Measurements from ENCODE around the gene SYT2. TPM values are rescaled to one million over a fixed set of nuclear protein-coding genes. Genes with fewer than 3 reads are reported as not detected.

The SYT2 gene
- total RNA-seq, 1 experiment from 2014 or later = 0.09 TPM

DNA sequence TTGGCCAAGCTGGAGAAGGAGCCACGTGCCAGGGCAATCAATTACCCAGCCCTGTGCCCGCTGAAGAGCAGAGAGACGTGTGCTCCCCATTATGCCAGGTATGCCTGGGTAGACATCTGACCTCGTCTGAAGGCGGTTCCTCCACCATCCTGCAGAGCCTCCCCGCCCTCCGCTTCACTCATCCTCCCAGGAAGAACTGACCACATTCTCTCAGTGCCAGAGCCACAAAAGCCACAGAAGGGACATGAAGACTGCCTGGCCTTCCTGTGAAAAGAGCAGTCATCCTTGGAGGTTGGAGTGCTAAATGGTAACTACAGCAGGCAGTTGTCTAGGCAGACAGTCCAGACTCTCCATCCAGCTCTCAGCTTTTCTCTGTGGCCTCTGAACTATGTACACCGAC, 12.0 kb downstream of the SYT2 start:
- Mint-ChIP-seq H3K27me3 (ENCODE audit: insufficient read depth, unreplicated experiment) (peaks cover 12% of the 10 kb centered on the region), H3K27ac (ENCODE audit: unreplicated experiment) (no peak overlapping the region), H3K4me1 (ENCODE audit: low read depth, unreplicated experiment) (no peaks in the 10 kb centered on the region), H3K9me3 (ENCODE audit: unreplicated experiment) (no peaks in the 10 kb centered on the region), H3K36me3 (ENCODE audit: insufficient read depth, unreplicated experiment) (no peaks in the 10 kb centered on the region), H3K4me3 (ENCODE audit: unreplicated experiment) (no peak overlapping the region)
- Histone ChIP-seq H3K36me3 (ENCODE audit: control insufficient read depth, insufficient read depth, low read length) (no peaks in the 10 kb centered on the region), H3K27me3 (replicated peaks; ENCODE audit: control insufficient read depth, insufficient read depth, low read length) (no peaks in the 10 kb centered on the region; the same call in 1 of the 2 replicates), H3K4me3 (ENCODE audit: low read depth, low read length) (no peak overlapping the region), H3K4me1 (no peaks in the 10 kb centered on the region), H3K9me3 (no peaks in the 10 kb centered on the region)
- BruUV-seq (replicated peaks) = no TSS peak
- DNase-seq = no peak
- ChIA-PET POLR2A (no interaction called here), CTCF (no interaction called here)
- TF ChIP-seq CTCF (IDR thresholded peaks at IDR 0.05; ENCODE audit: insufficient read depth in 1 of 2, low read depth in 1 of 2, low read length in 1 of 2, severe bottlenecking in 1 of 2, unreplicated experiment in 1 of 2) = no peak
- intact Hi-C loops (cut with micrococcal nuclease; ENCODE audit: unreplicated experiment) = no loop called here

GRCh38 chr1:202697038-202697437, 13.2 kb downstream of the SYT2 start:
- no peak for DNase-seq
- H3K4me1 Mint-ChIP-seq (ENCODE audit: low read depth, unreplicated experiment) = no peaks in the 10 kb centered on the region
- BruUV-seq (replicated peaks) = no TSS peak
- ChIA-PET POLR2A (no interaction called here), CTCF (interaction anchor here (1.0 kb wide), 1 partner anchor 23 kb away, joined by 3 read pairs; no protein-coding TSS in a partner anchor)
- peaks cover 10% of the 10 kb centered on the region for H3K27me3 Mint-ChIP-seq (ENCODE audit: insufficient read depth, unreplicated experiment)
- Histone ChIP-seq H3K36me3 (ENCODE audit: control insufficient read depth, insufficient read depth, low read length) (no peaks in the 10 kb centered on the region), H3K4me1 (no peaks in the 10 kb centered on the region), H3K9me3 (no peaks in the 10 kb centered on the region), H3K4me3 (ENCODE audit: low read depth, low read length) (no peak overlapping the region), H3K27me3 (replicated peaks; ENCODE audit: control insufficient read depth, insufficient read depth, low read length) (no peaks in the 10 kb centered on the region; the same call in 1 of the 2 replicates)
- no peaks in the 10 kb centered on the region for H3K9me3 Mint-ChIP-seq (ENCODE audit: unreplicated experiment)
- H3K27ac Mint-ChIP-seq (ENCODE audit: unreplicated experiment) = no peak overlapping the region
- intact Hi-C loops (cut with micrococcal nuclease; ENCODE audit: unreplicated experiment) = no loop called here
- H3K36me3 Mint-ChIP-seq (ENCODE audit: insufficient read depth, unreplicated experiment) = no peaks in the 10 kb centered on the region
- no peak overlapping the region for H3K4me3 Mint-ChIP-seq (ENCODE audit: unreplicated experiment)
- TF ChIP-seq CTCF (IDR thresholded peaks at IDR 0.05; ENCODE audit: insufficient read depth in 1 of 2, low read depth in 1 of 2, low read length in 1 of 2, severe bottlenecking in 1 of 2, unreplicated experiment in 1 of 2) = peak in 1 of 2 experiments; percentile 24

DNA sequence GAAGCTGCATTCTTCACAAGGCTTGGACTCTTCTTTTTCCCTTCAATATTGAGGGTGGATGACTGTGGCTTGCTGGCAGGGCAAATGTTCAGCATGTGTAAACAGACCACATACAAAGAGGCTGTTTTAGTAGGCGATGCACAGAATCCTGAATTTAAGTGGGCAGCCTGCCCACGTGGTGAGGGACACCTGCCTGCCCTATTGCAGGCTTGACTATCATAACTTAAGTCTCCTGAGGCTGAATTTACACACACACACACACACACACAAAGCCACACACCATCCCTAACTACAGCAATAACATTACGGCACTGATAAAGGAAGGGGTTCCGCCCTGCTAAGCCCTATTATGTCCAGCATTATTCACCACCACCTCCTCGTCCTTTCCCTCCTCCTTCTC, 15.9 kb downstream of the SYT2 start:
- H3K27ac Mint-ChIP-seq (ENCODE audit: unreplicated experiment) = no peak overlapping the region
- H3K4me1 ChIP-seq = no peaks in the 10 kb centered on the region
- peaks cover 18% of the 10 kb centered on the region for H3K27me3 Mint-ChIP-seq (ENCODE audit: insufficient read depth, unreplicated experiment)
- no peaks in the 10 kb centered on the region for H3K9me3 Mint-ChIP-seq (ENCODE audit: unreplicated experiment)
- no peaks in the 10 kb centered on the region for H3K36me3 ChIP-seq (ENCODE audit: control insufficient read depth, insufficient read depth, low read length)
- H3K4me1 Mint-ChIP-seq (ENCODE audit: low read depth, unreplicated experiment) = no peaks in the 10 kb centered on the region
- no peaks in the 10 kb centered on the region for H3K36me3 Mint-ChIP-seq (ENCODE audit: insufficient read depth, unreplicated experiment)
- no peak for TF ChIP-seq CTCF (IDR thresholded peaks at IDR 0.05; ENCODE audit: insufficient read depth in 1 of 2, low read depth in 1 of 2, low read length in 1 of 2, severe bottlenecking in 1 of 2, unreplicated experiment in 1 of 2)
- intact Hi-C loops (cut with micrococcal nuclease; ENCODE audit: unreplicated experiment) = no loop called here
- no peak overlapping the region for H3K4me3 ChIP-seq (ENCODE audit: low read depth, low read length)
- no peak for DNase-seq
- no TSS peak for BruUV-seq (replicated peaks)
- ChIA-PET CTCF (no interaction called here), POLR2A (no interaction called here)
- no peaks in the 10 kb centered on the region for H3K9me3 ChIP-seq
- H3K4me3 Mint-ChIP-seq (ENCODE audit: unreplicated experiment) = no peak overlapping the region
- no peaks in the 10 kb centered on the region; the same call in 1 of the 2 replicates for H3K27me3 ChIP-seq (replicated peaks; ENCODE audit: control insufficient read depth, insufficient read depth, low read length)
